ENCODE measurements around the gene RCAN1.

RCAN1 gene

DNA sequence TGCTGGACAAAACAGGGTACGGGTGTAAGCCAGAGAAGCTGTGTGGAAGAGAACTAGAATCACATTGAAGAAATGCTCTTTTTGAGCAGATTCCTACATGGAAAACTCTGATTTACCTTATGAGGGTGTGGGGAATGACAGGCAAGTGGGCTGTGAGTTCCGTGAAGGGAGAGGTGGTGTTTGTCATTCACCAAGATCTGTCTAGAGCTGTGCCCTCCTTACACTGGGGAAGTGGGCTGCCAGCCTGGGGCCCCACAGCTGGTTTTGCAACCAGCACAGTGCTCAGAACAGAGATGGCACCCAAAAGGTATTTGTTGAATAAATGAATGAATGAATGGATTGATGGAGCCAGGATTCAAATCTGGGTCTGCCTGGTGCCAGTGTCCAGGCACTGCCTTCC is 10.4 kb downstream of the RCAN1 start:
- Histone ChIP-seq H3K36me3 (ENCODE audit: control insufficient read depth in 2 of 2, insufficient read depth in 1 of 2, low read length in 2 of 2) (no peaks in the 10 kb centered on the region), H3K4me1 (ENCODE audit: control insufficient read depth, insufficient read depth, low read length) (no peaks in the 10 kb centered on the region; the same call in 1 of the 2 replicates), H3K4me3 (ENCODE audit: low read depth, low read length) (no peak overlapping the region), H3K27ac (ENCODE audit: extremely low read depth, low read depth, low read length) (no peak overlapping the region), H3K9me3 (ENCODE audit: control insufficient read depth, insufficient read depth, low read depth, low read length) (no peaks in the 10 kb centered on the region)
- no peak for TF ChIP-seq ZNF239 (tag by site-specific recombination; IDR thresholded peaks at IDR 0.05)
- no peak for TF ChIP-seq KLF9 (tag by site-specific recombination; IDR thresholded peaks at IDR 0.05; ENCODE audit: low read depth)
- no peak for TF ChIP-seq HOXD13 (CRISPR knock-in tag; IDR thresholded peaks at IDR 0.05; ENCODE audit: borderline replicate concordance)
- no peak for TF ChIP-seq KLF16 (tag by site-specific recombination; IDR thresholded peaks at IDR 0.05)
- TF ChIP-seq, protein P1, sequence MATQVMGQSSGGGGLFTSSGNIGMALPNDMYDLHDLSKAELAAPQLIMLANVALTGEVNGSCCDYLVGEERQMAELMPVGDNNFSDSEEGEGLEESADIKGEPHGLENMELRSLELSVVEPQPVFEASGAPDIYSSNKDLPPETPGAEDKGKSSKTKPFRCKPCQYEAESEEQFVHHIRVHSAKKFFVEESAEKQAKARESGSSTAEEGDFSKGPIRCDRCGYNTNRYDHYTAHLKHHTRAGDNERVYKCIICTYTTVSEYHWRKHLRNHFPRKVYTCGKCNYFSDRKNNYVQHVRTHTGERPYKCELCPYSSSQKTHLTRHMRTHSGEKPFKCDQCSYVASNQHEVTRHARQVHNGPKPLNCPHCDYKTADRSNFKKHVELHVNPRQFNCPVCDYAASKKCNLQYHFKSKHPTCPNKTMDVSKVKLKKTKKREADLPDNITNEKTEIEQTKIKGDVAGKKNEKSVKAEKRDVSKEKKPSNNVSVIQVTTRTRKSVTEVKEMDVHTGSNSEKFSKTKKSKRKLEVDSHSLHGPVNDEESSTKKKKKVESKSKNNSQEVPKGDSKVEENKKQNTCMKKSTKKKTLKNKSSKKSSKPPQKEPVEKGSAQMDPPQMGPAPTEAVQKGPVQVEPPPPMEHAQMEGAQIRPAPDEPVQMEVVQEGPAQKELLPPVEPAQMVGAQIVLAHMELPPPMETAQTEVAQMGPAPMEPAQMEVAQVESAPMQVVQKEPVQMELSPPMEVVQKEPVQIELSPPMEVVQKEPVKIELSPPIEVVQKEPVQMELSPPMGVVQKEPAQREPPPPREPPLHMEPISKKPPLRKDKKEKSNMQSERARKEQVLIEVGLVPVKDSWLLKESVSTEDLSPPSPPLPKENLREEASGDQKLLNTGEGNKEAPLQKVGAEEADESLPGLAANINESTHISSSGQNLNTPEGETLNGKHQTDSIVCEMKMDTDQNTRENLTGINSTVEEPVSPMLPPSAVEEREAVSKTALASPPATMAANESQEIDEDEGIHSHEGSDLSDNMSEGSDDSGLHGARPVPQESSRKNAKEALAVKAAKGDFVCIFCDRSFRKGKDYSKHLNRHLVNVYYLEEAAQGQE (tag by site-specific recombination; IDR thresholded peaks at IDR 0.05), result no peak
- no peak for TF ChIP-seq ZNF600 (tag by site-specific recombination; IDR thresholded peaks at IDR 0.05)
- TF ChIP-seq KLF10 (tag by site-specific recombination; IDR thresholded peaks at IDR 0.05), result no peak
- TF ChIP-seq ZBTB20 (tag by site-specific recombination; IDR thresholded peaks at IDR 0.05), result no peak
- no peak for TF ChIP-seq ZNF211 (tag by site-specific recombination; IDR thresholded peaks at IDR 0.05; ENCODE audit: low read depth)
- no peak for TF ChIP-seq OSR2 (tag by site-specific recombination; IDR thresholded peaks at IDR 0.05)
- no peak for TF ChIP-seq ZNF223 (tag by site-specific recombination; IDR thresholded peaks at IDR 0.05)
- no peak for TF ChIP-seq ZNF426 (tag by site-specific recombination; IDR thresholded peaks at IDR 0.05)
- TF ChIP-seq ZNF560 (tag by site-specific recombination; IDR thresholded peaks at IDR 0.05; ENCODE audit: borderline replicate concordance), result no peak
- TF ChIP-seq ZNF558 (tag by site-specific recombination; IDR thresholded peaks at IDR 0.05), result no peak
- TF ChIP-seq WT1 (tag by site-specific recombination; IDR thresholded peaks at IDR 0.05), result no peak
- no peak for TF ChIP-seq ZNF707 (tag by site-specific recombination; IDR thresholded peaks at IDR 0.05)
- TF ChIP-seq ZNF354C (tag by site-specific recombination; IDR thresholded peaks at IDR 0.05; ENCODE audit: borderline replicate concordance, low read depth), result no peak
- no peak for TF ChIP-seq ZNF677 (tag by site-specific recombination; IDR thresholded peaks at IDR 0.05)
- CTCF ChIA-PET, result interaction anchor here (1.2 to 7.2 kb wide), 4 partner anchors 12 to 242 kb away, joined by 3 to 159 read pairs (median 23); partner anchors contain the start of gene KCNE1
- POLR2A ChIA-PET, result no interaction called here

DNA sequence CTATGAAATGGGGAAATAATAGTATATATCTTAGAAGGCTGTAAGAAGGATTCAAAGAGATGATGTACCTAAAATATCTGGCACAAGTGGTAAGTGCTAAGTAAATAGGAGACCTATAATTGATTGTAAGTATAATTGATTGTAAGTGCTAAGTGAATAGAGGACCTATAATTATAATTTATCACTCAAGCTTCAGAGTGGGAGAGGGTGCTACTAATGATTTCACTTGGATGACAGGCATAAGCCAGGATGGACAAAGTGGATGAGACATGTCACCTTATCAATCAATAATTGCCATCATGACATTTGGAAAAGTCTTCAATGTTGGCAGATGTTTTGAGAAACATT is 11.2 kb downstream of the RCAN1 start:
- Histone ChIP-seq H3K27ac (ENCODE audit: extremely low read depth, low read depth, low read length) (no peak overlapping the region), H3K4me1 (ENCODE audit: control insufficient read depth, insufficient read depth, low read length) (peaks cover 2% of the 10 kb centered on the region), H3K9me3 (ENCODE audit: control insufficient read depth, insufficient read depth, low read depth, low read length) (no peaks in the 10 kb centered on the region), H3K36me3 (ENCODE audit: control insufficient read depth in 2 of 2, insufficient read depth in 1 of 2, low read length in 2 of 2) (no peaks in the 10 kb centered on the region), H3K4me3 (ENCODE audit: low read depth, low read length) (no peak overlapping the region)
- peak; percentile 94 for TF ChIP-seq SP7 (tag by site-specific recombination; IDR thresholded peaks at IDR 0.05)
- no peak for TF ChIP-seq ZNF596 (tag by site-specific recombination; IDR thresholded peaks at IDR 0.05)
- ChIA-PET CTCF (interaction anchor here (0.6 to 7.2 kb wide), 27 partner anchors 8 to 679 kb away, joined by 3 to 159 read pairs (median 8); partner anchors contain the start of genes KCNE1 and RCAN1), POLR2A (interaction anchor here (1.1 kb wide), 1 partner anchor 93 kb away, joined by 3 read pairs; no protein-coding TSS in a partner anchor)
